Measurements from ENCODE around the gene GIGYF2. TPM values are rescaled to one million over a fixed set of nuclear protein-coding genes. Genes with fewer than 3 reads are reported as not detected.

Gene GIGYF2
- total and polyA plus RNA-seq, 9 donors: 22.1 to 83.6 (median 68.4) TPM

DNA sequence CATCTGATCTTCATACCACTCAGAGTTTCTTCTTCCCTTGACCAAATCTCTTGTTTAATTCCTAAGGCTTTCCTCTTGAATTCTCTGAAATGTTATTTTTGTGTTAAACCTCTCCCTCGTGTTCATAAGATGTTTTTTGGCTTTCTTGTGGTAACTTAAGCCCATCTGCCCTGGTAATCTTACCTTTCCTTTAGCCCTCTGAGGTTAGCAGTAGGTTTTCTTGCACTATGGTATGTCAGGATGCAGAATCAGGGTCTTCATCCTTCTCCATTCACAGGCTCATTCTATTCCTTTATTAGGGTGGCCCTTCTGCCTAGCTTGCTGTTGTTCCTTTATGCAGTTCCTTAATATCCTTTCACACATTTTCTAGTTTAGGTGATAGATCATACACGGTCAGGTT, 24.1 kb downstream of the GIGYF2 start:
- 48 to 81% (median 81%) methylated on average over 2 of the region's 2 CpGs for WGBS, 3 donors
- no peak overlapping the region for H3K27ac ChIP-seq
- H3K4me3 ChIP-seq: no peak overlapping the region
- H3K9me3 ChIP-seq: no peaks in the 10 kb centered on the region
- no peaks in the 10 kb centered on the region for H3K27me3 ChIP-seq
- H3K36me3 ChIP-seq: no peaks in the 10 kb centered on the region
- no peak for TF ChIP-seq POLR2A (IDR thresholded peaks at IDR 0.05)
- no peak for TF ChIP-seq EP300 (IDR thresholded peaks at IDR 0.05)
- TF ChIP-seq, protein P1, sequence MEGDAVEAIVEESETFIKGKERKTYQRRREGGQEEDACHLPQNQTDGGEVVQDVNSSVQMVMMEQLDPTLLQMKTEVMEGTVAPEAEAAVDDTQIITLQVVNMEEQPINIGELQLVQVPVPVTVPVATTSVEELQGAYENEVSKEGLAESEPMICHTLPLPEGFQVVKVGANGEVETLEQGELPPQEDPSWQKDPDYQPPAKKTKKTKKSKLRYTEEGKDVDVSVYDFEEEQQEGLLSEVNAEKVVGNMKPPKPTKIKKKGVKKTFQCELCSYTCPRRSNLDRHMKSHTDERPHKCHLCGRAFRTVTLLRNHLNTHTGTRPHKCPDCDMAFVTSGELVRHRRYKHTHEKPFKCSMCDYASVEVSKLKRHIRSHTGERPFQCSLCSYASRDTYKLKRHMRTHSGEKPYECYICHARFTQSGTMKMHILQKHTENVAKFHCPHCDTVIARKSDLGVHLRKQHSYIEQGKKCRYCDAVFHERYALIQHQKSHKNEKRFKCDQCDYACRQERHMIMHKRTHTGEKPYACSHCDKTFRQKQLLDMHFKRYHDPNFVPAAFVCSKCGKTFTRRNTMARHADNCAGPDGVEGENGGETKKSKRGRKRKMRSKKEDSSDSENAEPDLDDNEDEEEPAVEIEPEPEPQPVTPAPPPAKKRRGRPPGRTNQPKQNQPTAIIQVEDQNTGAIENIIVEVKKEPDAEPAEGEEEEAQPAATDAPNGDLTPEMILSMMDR (IDR thresholded peaks at IDR 0.05): no peak
- DNase-seq: no peak
- intact Hi-C loops (cut with DNase I): no loop called here
- no peaks in the 10 kb centered on the region for H3K4me1 ChIP-seq (ENCODE audit: insufficient read depth)

DNA sequence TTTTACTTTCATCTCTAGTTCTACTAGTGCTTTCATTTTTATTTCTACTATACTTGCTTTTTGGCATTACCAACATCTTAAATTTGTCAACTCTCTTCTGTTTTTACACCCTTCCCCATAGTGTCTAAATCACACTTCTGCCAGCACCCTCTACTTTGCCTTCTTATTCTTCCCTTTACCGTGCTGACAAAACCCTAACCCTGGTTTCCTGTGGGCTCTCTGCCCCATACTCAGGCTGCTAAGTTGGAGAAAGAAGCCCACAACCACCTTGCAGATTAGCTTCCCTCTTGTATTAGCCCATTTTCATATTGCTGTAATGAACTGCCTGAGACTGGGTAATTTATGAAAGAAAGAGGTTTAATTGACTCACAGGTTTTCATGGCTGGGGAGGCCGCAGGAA, 24.8 kb downstream of the GIGYF2 start:
- Histone ChIP-seq H3K36me3 (no peaks in the 10 kb centered on the region), H3K9me3 (no peaks in the 10 kb centered on the region), H3K27ac (no peak overlapping the region), H3K27me3 (no peaks in the 10 kb centered on the region), H3K4me1 (ENCODE audit: insufficient read depth) (no peaks in the 10 kb centered on the region), H3K4me3 (no peak overlapping the region)
- WGBS, 3 donors: 84 to 93% (median 89%) methylated on average over 2 of the region's 2 CpGs
- DNase-seq: no peak
- TF ChIP-seq EP300 (IDR thresholded peaks at IDR 0.05): no peak
- intact Hi-C loops (cut with DNase I): no loop called here

DNA sequence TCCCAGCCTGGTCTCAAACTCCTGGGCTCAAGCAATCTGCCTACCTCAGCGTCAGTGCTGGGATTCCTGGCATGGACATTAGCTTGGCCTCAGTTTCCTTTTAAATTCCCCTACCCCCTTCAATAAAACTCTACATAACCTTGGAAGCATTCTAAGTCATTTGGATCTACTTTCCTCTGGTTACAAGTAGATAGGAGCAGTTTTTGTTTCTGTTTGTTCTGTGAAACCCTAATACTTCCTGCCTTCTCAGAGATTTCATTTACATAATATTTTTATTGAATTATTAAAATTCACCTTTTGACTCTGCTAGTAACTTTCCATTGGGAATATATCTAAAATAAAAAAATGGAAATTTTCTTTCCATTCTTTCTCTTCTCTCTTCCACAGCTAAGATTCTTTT, 25.9 kb downstream of the GIGYF2 start:
- no peak for DNase-seq
- 63 to 82% (median 65%) methylated on average over 1 of the region's 1 CpG for WGBS, 3 donors
- no peaks in the 10 kb centered on the region for H3K27me3 ChIP-seq
- no peaks in the 10 kb centered on the region for H3K9me3 ChIP-seq
- H3K36me3 ChIP-seq: no peaks in the 10 kb centered on the region
- no peak for TF ChIP-seq POLR2A (IDR thresholded peaks at IDR 0.05)
- TF ChIP-seq, protein P1 (IDR thresholded peaks at IDR 0.05): no peak
- TF ChIP-seq EP300 (IDR thresholded peaks at IDR 0.05): no peak
- H3K27ac ChIP-seq: no peak overlapping the region
- intact Hi-C loops (cut with DNase I): no loop called here
- no peak overlapping the region for H3K4me3 ChIP-seq
- H3K4me1 ChIP-seq (ENCODE audit: insufficient read depth): no peaks in the 10 kb centered on the region

DNA sequence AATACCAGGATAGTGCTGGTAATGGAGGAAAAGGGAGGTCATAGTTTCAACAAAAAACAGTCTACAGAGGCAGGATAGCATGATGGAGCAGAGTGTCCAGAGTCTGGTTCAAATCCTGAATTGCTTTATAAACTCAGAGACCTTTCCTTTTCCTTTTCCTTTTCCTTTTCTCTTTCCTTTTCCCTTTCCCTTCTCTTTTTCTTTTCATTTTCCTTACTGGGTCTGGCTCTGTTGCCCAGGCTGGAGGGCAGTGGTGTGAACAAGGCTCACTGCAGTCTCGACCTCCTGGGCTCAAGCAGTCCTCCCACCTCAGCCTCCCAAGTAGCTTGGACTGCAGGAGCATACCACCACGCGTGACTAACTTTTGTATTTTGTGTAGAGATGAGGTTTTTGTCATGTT, 31.7 kb downstream of the GIGYF2 start:
- DNase-seq: no peak
- WGBS, 3 donors: 73 to 96% (median 93%) methylated on average over 3 of the region's 3 CpGs
- no peak overlapping the region for H3K27ac ChIP-seq
- H3K27me3 ChIP-seq: no peaks in the 10 kb centered on the region
- H3K36me3 ChIP-seq: no peaks in the 10 kb centered on the region
- no peaks in the 10 kb centered on the region for H3K9me3 ChIP-seq
- intact Hi-C loops (cut with DNase I): no loop called here
- no peaks in the 10 kb centered on the region for H3K4me1 ChIP-seq (ENCODE audit: insufficient read depth)
- no peak overlapping the region for H3K4me3 ChIP-seq
- TF ChIP-seq, protein P1 (IDR thresholded peaks at IDR 0.05): no peak
- TF ChIP-seq EP300 (IDR thresholded peaks at IDR 0.05) (no peak), POLR2A (IDR thresholded peaks at IDR 0.05) (no peak)

DNA sequence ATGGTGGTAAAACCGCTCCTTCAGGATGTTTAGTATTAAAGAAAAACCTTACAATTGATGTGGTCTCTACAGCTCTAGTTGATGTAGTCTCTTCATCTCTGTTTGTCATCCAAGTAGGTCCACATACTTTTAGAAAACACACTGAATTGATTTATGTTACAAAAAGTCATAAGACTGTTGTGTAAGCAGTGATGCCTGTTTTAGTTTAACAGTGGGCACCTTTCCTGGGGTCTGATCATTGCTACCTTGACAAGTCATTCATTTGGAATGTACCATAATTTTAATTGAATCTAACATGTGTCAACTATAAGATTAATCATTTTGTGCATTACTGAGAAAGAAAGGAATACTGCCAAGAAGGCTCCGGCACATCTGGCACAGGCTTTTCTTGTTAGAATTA, 34.3 kb downstream of the GIGYF2 start:
- Histone ChIP-seq H3K27ac (no peak overlapping the region), H3K27me3 (no peaks in the 10 kb centered on the region), H3K9me3 (no peaks in the 10 kb centered on the region), H3K4me3 (no peak overlapping the region), H3K4me1 (ENCODE audit: insufficient read depth) (no peaks in the 10 kb centered on the region), H3K36me3 (no peaks in the 10 kb centered on the region)
- DNase-seq: no peak
- intact Hi-C loops (cut with DNase I): no loop called here
- 53 to 62% (median 53%) methylated on average over 2 of the region's 2 CpGs for WGBS, 3 donors
- TF ChIP-seq, protein P1 (IDR thresholded peaks at IDR 0.05): no peak
- TF ChIP-seq EP300 (IDR thresholded peaks at IDR 0.05) (no peak), POLR2A (IDR thresholded peaks at IDR 0.05) (no peak)
